Trophoblast cell (in vitro differentiated cells and primary cell): ENCODE results near the gene SHC2.

Experiments used
- DNase-seq, 2 donors: peaks; one replicate each; pipeline ENCODE4 v3.0.0-alpha.2; 2016
- H2AFZ ChIP-seq: 2 replicates; pipeline ENCODE4 v1.6.1; 2013; ENCODE audit warnings: low read length, moderate library complexity, mild to moderate bottlenecking; ENCODE audit not compliant: insufficient read depth, poor library complexity
- H2AK5ac ChIP-seq: 2 replicates; pipeline ENCODE4 v1.6.1; 2013; ENCODE audit warnings: mild to moderate bottlenecking, low read length
- H2BK120ac ChIP-seq: 2 replicates; pipeline ENCODE4 v1.6.1; 2013; ENCODE audit warnings: low read length, mild to moderate bottlenecking, moderate library complexity; ENCODE audit not compliant: insufficient read depth, poor library complexity
- H2BK12ac ChIP-seq: 2 replicates; pipeline ENCODE4 v1.6.1; 2013; ENCODE audit warnings: mild to moderate bottlenecking, low read length, moderate library complexity
- H2BK5ac ChIP-seq: 2 replicates; pipeline ENCODE4 v1.6.1; 2013; ENCODE audit warnings: low read length, low read depth, moderate library complexity, mild to moderate bottlenecking; ENCODE audit not compliant: poor library complexity
- H3K14ac ChIP-seq: 2 replicates; pipeline ENCODE4 v1.6.1; 2013; ENCODE audit warnings: mild to moderate bottlenecking, low read length
- H3K18ac ChIP-seq: 2 replicates; pipeline ENCODE4 v1.6.1; 2013; ENCODE audit warnings: mild to moderate bottlenecking, low read length
- H3K23ac ChIP-seq: 2 replicates; pipeline ENCODE4 v1.6.1; 2013; ENCODE audit warnings: low read length
- H3K27ac ChIP-seq: 2 replicates; pipeline ENCODE4 v1.5.1; 2013; ENCODE audit warnings: low read depth, mild to moderate bottlenecking, inconsistent platforms, low read length, moderate library complexity
- H3K27me3 ChIP-seq: 2 replicates; pipeline ENCODE4 v1.6.1; 2013; ENCODE audit warnings: inconsistent platforms, mild to moderate bottlenecking, low read length, moderate library complexity; ENCODE audit not compliant: insufficient read depth
- H3K36me3 ChIP-seq, 2 experiments: 1 replicate in 1 of 2; 2 replicates in 1 of 2; pipeline ENCODE4 v1.6.1; 2013; ENCODE audit warnings: low read length in 2 of 2, mild to moderate bottlenecking in 2 of 2, moderate library complexity in 1 of 2; ENCODE audit not compliant: insufficient read depth in 2 of 2, control insufficient read depth in 1 of 2
- H3K4ac ChIP-seq: 2 replicates; pipeline ENCODE4 v1.6.1; 2013; ENCODE audit warnings: low read depth, mild to moderate bottlenecking, low read length, moderate library complexity
- H3K4me1 ChIP-seq, 2 experiments: 1 replicate in 1 of 2; 2 replicates in 1 of 2; pipeline ENCODE4 v1.6.1; 2013; ENCODE audit warnings: low read length in 2 of 2, mild to moderate bottlenecking in 2 of 2, moderate library complexity in 1 of 2; ENCODE audit not compliant: insufficient read depth in 2 of 2, control insufficient read depth in 1 of 2
- H3K4me2 ChIP-seq: 2 replicates; pipeline ENCODE4 v1.6.1; 2013; ENCODE audit warnings: inconsistent platforms, mild to moderate bottlenecking, low read length, moderate library complexity
- H3K4me3 ChIP-seq: 2 replicates; pipeline ENCODE4 v1.5.1; 2013; ENCODE audit warnings: mild to moderate bottlenecking, low read depth, low read length, inconsistent platforms
- H3K79me1 ChIP-seq: one replicate; pipeline ENCODE4 v1.6.1; 2013; ENCODE audit warnings: low read length
- H3K79me2 ChIP-seq: 2 replicates; pipeline ENCODE4 v1.6.1; 2013; ENCODE audit warnings: low read length, mild to moderate bottlenecking; ENCODE audit not compliant: control insufficient read depth, insufficient read depth, poor library complexity
- H3K9ac ChIP-seq: 2 replicates; pipeline ENCODE4 v1.6.1; 2013; ENCODE audit warnings: mild to moderate bottlenecking, low read length
- H3K9me3 ChIP-seq: 2 replicates; pipeline ENCODE4 v1.6.1; 2013; ENCODE audit warnings: low read depth, mild to moderate bottlenecking, control low read depth, inconsistent platforms, low read length; ENCODE audit not compliant: insufficient read depth
- H4K12ac ChIP-seq: 2 replicates; pipeline ENCODE4 v1.6.1; 2013; ENCODE audit warnings: low read depth, mild to moderate bottlenecking, low read length, moderate library complexity
- H4K8ac ChIP-seq: 2 replicates; pipeline ENCODE4 v1.6.1; 2013; ENCODE audit warnings: low read depth, mild to moderate bottlenecking, low read length, moderate library complexity
- H4K91ac ChIP-seq: one replicate; pipeline ENCODE4 v1.6.1; 2013; ENCODE audit warnings: low read depth, mild to moderate bottlenecking, low read length, moderate library complexity
- WGBS: extraction: QIAGEN DNeasy Blood & Tissue Kit; methylation state at CpG from one replicate; pipeline ENCODE4 v1.1.7; 2013; ENCODE audit warnings: missing lambda C conversion rate; ENCODE audit not compliant: insufficient read length, insufficient coverage; ENCODE audit errors: extremely low coverage; 5-methylcytosine and 5-hydroxymethylcytosine counted together

Gene SHC2

GRCh38 chr19:506404-507285 is 45.8 kb upstream of the SHC2 start:
- peak overlapping the region; percentile 98 for H2AFZ ChIP-seq
- no peaks in the 10 kb centered on the region for H3K27me3 ChIP-seq
- peak overlapping the region; percentile 76 for H3K4me3 ChIP-seq
- no CpG with 5 or more reads among the region's 48 CpGs for WGBS
- H4K8ac ChIP-seq: peak overlapping the region; percentile 99
- peaks cover 2% of the 10 kb centered on the region for H3K9me3 ChIP-seq
- H4K91ac ChIP-seq: peak overlapping the region; percentile 98
- H3K79me2 ChIP-seq: peaks cover 5% of the 10 kb centered on the region
- peaks cover 18 to 27% of the 10 kb centered on the region in 2 experiments for H3K4me1 ChIP-seq
- no peak overlapping the region for H3K23ac ChIP-seq
- peak overlapping the region; percentile 60 for H3K9ac ChIP-seq
- peak overlapping the region; percentile 72 for H2BK120ac ChIP-seq
- H3K27ac ChIP-seq: peak overlapping the region; percentile 77
- no peak overlapping the region for H2BK12ac ChIP-seq
- peak overlapping the region; percentile 98 for H4K12ac ChIP-seq
- H3K4ac ChIP-seq: peak overlapping the region; percentile 60
- peak; percentile 84 to 92 for DNase-seq
- peak overlapping the region; percentile 98 for H3K4me2 ChIP-seq
- H2BK5ac ChIP-seq: peak overlapping the region; percentile 68
- peaks cover 17% of the 10 kb centered on the region for H3K79me1 ChIP-seq
- peak overlapping the region; percentile 75 for H2AK5ac ChIP-seq
- peak overlapping the region; percentile 96 for H3K18ac ChIP-seq
- peaks cover 3 to 5% of the 10 kb centered on the region in 2 experiments for H3K36me3 ChIP-seq
- peak overlapping the region; percentile 45 for H3K14ac ChIP-seq

GRCh38 chr19:504616-505015 is 43.8 kb upstream of the SHC2 start:
- Histone ChIP-seq H4K91ac (no peak overlapping the region), H4K8ac (no peak overlapping the region), H3K79me1 (peaks cover 11% of the 10 kb centered on the region), H2BK5ac (no peak overlapping the region), H3K36me3 (peaks cover 3% of the 10 kb centered on the region in 2 experiments), H3K18ac (no peak overlapping the region), H3K4me1 (peaks cover 7 to 12% of the 10 kb centered on the region in 2 experiments), H3K9me3 (peaks cover 4% of the 10 kb centered on the region), H2AFZ (no peak overlapping the region), H3K27ac (no peak overlapping the region), H2BK120ac (no peak overlapping the region), H3K79me2 (peaks cover 5% of the 10 kb centered on the region), H3K4me3 (no peak overlapping the region), H3K27me3 (peaks cover under 1% of the 10 kb centered on the region), H3K14ac (no peak overlapping the region), H3K4ac (no peak overlapping the region), H2AK5ac (no peak overlapping the region), H3K9ac (no peak overlapping the region), H3K4me2 (no peak overlapping the region), H2BK12ac (no peak overlapping the region), H3K23ac (no peak overlapping the region), H4K12ac (no peak overlapping the region)
- no CpG with 5 or more reads among the region's 14 CpGs for WGBS
- no peak for DNase-seq

GRCh38 chr19:501646-502045 is 40.8 kb upstream of the SHC2 start:
- peaks cover 2% of the 10 kb centered on the region for H3K79me2 ChIP-seq
- no CpG with 5 or more reads among the region's 17 CpGs for WGBS

GRCh38 chr19:498977-499623 is 38.3 kb upstream of the SHC2 start:
- Histone ChIP-seq H2BK12ac (no peak overlapping the region), H3K27me3 (peaks cover 30% of the 10 kb centered on the region), H2AK5ac (no peak overlapping the region), H3K27ac (no peak overlapping the region), H3K4me3 (peak overlapping the region; percentile 15), H4K91ac (no peak overlapping the region), H3K9me3 (peaks cover 17% of the 10 kb centered on the region), H3K36me3 (no peaks in the 10 kb centered on the region), H2BK5ac (no peak overlapping the region), H2BK120ac (no peak overlapping the region), H4K12ac (no peak overlapping the region), H3K79me2 (no peaks in the 10 kb centered on the region), H3K4me2 (no peak overlapping the region), H2AFZ (no peak overlapping the region), H3K14ac (no peak overlapping the region), H3K23ac (no peak overlapping the region), H3K18ac (no peak overlapping the region), H3K9ac (no peak overlapping the region), H3K4me1 (peaks cover 0 to 2% of the 10 kb centered on the region in 2 experiments), H4K8ac (no peak overlapping the region), H3K79me1 (no peaks in the 10 kb centered on the region), H3K4ac (no peak overlapping the region)
- WGBS: no CpG with 5 or more reads among the region's 31 CpGs
- no peak for DNase-seq

More at GRCh38 chr19:501646-502045, 40.8 kb upstream of the SHC2 start:
- Histone ChIP-seq H4K91ac (no peak overlapping the region), H3K4me3 (no peak overlapping the region), H3K4me1 (peaks cover 0 to 3% of the 10 kb centered on the region in 2 experiments), H2BK12ac (no peak overlapping the region), H4K8ac (no peak overlapping the region), H3K9ac (no peak overlapping the region), H3K14ac (no peak overlapping the region), H3K36me3 (no peaks in the 10 kb centered on the region), H3K23ac (no peak overlapping the region), H3K9me3 (peaks cover 15% of the 10 kb centered on the region), H3K4ac (no peak overlapping the region), H2AFZ (no peak overlapping the region), H2AK5ac (no peak overlapping the region), H3K4me2 (no peak overlapping the region), H3K79me1 (peaks cover 3% of the 10 kb centered on the region), H3K27me3 (peaks cover 22% of the 10 kb centered on the region), H3K27ac (no peak overlapping the region), H3K18ac (no peak overlapping the region), H2BK120ac (no peak overlapping the region), H4K12ac (no peak overlapping the region), H2BK5ac (no peak overlapping the region)
- no peak for DNase-seq
